Heart left ventricle (tissue), 13 donors: Measurements from ENCODE around the gene GCSAM.

ENCODE experiments used
- POLR2A ChIP-seq, 2 donors: fragments of 450-650 bp; IDR thresholded peaks; one replicate each; pipeline ENCODE4 v1.6.1; 2017; ENCODE audit warnings: antibody characterized with exemption in 2 of 2, mild to moderate bottlenecking in 2 of 2, moderate library complexity in 2 of 2
- TF ChIP-seq, protein P1 (sequence below), 12 donors: fragments of 200-600 bp; sonication (generic) in 4 of 12; IDR thresholded peaks; one replicate each; pipeline versions ENCODE4 v1.5.0 to v1.8.0; 2018 to 2022; ENCODE audit warnings: antibody characterized with exemption in 12 of 12, mild to moderate bottlenecking in 5 of 12
- donor health status: ischemic (EF 13 %, LVEDD 7.1; RV severe dilation, severe dysfunction).
- donor health status: DM: no; HTN: yes; CAD: no.
- donor health status: DM: no; HTN: no; CAD: no.
- donor health status: ischemic (EF 25% LVEDD 6.9; RV normal size, moderate dysfunction).
- donor health status: ischemic (EF 25% LVEDD 5.7; RV mildly dilated, moderate dysfunction).
- donor health status: ischemic (EF 35%, LVEDD 5.7; RV mildly dilated, moderate dysfunction).
- donor health status: nonischemic (EF 11% LVEDD 7.7; RV severe dilation, severe dysfunction).
- donor health status: DM: yes; HTN: yes; CAD: no.
- donor health status: PGD.
- donor health status: ischemic (EF 29% LVEDD 5.4; RV normal size, mild dysfunction).
- donor health status: nonischemic (EF 23%, LVEDD 6.1; RV moderate dilation, normal function).

DNA sequence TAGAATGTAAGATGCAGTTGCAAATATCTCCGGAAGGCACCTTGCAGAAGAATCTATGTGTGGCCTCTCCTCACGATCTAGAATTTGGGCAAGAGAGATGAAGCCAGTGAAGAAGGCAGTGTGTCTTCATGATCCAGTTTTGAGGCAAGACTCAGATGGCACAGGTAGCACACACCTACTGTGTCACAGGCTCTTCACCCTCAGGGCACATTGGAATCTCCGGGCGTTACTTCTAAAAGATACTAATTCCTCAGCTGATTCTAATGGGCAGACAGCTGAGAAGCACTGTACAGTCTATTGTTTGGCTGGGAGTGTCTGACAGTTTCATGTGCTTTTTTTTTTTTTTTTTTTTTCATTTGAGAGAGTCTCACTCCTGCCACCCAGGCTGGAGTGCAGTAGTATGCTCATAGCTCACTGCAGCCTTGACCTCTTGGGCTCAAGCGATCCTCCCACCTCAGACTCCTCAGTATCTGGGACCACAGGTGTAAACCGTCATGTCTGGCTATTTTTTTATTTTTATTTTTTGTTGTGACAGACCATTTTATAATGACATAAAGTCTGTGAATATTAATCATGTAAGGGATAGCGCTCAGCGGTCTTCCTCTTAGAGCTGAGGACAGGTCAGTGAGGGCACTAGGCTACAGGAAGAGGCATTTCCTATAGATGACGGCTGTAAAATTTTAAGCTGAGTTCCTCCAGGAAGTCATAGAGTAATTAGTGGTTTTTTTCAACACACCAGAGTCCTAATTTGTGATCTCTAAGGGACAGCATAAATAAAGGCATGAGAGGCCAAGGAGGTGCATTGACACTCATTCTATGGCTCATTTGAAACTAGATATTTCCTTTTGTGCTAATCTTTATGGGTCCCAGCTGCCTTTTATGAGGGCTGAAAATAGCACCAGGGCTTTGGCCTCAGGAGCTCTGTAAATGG is 42.8 kb downstream of the GCSAM start:
- TF ChIP-seq, protein P1, sequence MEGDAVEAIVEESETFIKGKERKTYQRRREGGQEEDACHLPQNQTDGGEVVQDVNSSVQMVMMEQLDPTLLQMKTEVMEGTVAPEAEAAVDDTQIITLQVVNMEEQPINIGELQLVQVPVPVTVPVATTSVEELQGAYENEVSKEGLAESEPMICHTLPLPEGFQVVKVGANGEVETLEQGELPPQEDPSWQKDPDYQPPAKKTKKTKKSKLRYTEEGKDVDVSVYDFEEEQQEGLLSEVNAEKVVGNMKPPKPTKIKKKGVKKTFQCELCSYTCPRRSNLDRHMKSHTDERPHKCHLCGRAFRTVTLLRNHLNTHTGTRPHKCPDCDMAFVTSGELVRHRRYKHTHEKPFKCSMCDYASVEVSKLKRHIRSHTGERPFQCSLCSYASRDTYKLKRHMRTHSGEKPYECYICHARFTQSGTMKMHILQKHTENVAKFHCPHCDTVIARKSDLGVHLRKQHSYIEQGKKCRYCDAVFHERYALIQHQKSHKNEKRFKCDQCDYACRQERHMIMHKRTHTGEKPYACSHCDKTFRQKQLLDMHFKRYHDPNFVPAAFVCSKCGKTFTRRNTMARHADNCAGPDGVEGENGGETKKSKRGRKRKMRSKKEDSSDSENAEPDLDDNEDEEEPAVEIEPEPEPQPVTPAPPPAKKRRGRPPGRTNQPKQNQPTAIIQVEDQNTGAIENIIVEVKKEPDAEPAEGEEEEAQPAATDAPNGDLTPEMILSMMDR (IDR thresholded peaks at IDR 0.05): no peak
- TF ChIP-seq POLR2A (IDR thresholded peaks at IDR 0.05): no peak
